Measurements from ENCODE around the gene CYP4F3.
"Not testable (repeated sequence)": the region's sequence is repeated elsewhere in the genome, so short reads cannot be mapped to it uniquely, and the experiment has no call there.

CYP4F3 gene

DNA sequence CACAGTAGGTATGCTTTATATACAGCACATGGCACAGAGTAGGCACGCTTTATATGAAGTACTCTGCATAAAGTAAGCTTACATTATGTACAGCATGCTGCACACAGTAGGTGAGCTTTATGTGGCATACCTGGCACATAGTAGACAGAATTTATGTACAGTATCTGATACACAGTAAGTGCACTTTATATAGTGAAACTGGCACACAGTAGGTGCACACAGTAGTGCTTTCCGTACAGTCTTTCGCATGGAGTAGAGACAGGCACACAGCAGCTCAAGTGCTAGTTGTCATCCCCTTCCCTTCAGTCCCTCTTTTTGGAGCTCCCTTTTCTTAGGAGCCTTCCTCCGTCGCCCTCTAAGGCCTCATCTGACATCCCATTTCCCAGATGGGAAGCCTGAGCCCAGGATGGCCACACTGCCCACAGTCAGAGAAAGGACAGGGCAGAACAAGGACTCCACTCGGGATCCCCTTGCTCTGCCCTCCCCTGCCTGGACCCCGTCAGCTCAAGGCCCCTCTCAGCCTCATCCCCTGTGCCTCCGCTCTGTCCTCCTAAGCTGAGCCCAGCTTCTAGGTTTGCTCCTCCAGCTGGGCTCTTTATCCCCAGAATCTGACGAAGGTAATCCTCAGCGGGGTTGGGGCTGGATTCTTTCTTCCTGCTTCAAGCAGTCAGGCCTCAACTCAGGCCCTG, 31.3 kb downstream of the CYP4F3 start:
- DNase-seq: no peak

DNA sequence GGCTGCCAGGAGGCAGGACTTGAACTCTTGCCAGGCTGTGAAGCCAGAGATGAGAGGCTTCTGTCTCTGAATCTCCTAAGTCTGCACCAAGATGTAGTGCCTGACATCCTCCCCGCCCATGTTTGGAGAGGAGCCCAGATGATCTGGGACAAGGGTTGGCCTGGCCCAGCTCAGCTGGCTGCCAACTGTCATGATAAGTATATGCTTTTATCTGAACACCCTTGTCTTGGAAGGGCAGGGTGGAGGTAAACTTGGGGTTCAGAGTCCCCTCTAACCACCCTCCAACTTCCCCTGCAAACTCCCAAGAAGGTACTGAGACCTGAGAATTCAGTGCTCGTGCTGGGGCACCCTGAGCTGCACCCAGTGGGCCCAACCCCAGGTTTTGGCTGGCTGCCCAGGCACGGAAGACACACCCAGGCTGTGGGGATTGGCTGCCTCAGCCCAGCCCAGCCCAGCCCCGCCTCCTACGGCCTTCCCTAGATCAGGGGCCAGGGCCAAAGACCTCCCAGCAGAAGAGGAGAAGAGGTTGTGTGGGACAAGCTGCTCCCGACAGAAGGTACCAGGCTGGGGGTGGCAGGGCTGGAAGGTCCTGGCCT, 32.0 kb downstream of the CYP4F3 start, which contains the start of gene CYP4F12:
Gene CYP4F12 (plus strand): TSS at position 508 of the 596 bp plus-strand sequence. CDS start 443 bp downstream, outside the sequence.
- peak; percentile 24 for DNase-seq

DNA sequence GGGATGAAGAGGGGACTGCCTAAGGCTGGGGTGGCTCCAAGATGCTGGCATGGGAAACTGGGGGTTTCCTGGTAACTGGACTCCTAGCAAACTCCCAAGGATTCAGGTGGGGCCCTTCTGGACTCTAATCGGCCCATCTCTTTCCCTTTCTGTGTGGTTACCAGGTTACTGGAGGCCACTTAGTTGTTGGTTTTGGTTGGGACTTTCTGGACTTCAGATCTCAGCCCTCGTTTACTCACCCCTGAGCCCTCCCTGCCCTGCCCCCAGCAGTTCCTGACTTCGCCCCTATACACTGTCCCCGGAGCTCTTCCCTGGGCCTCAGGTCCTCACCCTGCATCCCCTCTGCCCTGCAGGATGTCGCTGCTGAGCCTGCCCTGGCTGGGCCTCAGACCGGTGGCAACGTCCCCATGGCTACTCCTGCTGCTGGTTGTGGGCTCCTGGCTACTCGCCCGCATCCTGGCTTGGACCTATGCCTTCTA, 32.5 kb downstream of the CYP4F3 start:
- DNase-seq: no peak

DNA sequence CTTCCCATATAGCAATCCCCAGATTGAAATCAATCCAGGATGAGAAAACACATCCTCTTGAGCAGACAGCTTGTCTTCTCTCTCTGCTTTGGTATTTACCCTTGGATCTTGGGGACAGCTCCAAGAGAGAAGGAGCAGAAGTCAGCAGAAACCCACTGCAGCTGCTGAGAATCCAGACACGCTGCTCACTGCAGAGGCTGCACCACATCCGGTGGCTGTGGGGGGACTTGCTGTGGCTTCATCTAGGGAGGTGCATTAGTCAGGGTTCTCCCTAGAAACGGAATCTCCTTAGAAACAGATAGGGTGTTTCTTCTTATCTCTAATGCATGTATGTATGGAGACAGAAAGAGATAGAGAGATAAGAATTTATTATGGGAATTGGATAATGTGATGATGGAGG, 34.9 kb downstream of the CYP4F3 start:
- no peak for DNase-seq

DNA sequence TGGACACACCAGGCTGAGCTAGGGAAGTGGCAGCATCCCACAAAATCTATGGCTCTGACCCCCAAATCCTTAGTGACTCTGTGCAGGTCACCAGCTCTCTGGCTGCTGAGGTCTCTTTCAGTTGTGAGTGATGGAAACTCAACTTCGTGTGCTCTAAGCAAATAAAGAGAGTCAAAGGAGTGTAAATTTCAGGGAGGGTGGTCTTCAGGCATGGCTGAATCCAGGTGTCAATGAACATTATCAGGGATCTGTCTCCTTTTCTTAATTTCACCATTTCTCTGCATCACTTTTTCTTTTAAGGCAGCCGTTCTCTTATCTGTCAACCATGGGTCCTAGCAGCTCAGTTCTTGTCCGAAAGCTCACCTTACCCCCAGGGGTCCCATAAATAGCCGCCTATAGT, 38.4 kb downstream of the CYP4F3 start:
- no peak for DNase-seq

DNA sequence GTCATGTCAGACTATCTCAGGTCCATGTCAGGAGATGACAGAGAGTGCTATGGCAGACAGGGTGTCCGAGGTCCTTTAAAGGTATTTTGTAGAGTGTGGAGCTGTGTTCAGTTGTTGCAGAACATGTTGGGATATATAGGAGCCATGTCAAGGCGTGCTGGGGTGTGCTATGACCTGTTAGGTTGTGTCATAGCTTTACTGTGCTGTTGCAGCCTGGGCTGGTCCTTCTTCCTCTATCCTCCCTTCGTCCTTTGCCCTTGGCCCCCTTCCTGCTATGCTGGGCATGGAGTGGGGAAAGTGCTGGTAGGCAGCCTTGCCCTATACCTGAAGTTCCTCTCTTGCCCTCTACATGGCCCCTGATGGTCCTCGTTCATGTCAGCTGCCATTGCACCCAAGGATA, 39.2 kb downstream of the CYP4F3 start:
- DNase-seq: not testable (repeated sequence)

DNA sequence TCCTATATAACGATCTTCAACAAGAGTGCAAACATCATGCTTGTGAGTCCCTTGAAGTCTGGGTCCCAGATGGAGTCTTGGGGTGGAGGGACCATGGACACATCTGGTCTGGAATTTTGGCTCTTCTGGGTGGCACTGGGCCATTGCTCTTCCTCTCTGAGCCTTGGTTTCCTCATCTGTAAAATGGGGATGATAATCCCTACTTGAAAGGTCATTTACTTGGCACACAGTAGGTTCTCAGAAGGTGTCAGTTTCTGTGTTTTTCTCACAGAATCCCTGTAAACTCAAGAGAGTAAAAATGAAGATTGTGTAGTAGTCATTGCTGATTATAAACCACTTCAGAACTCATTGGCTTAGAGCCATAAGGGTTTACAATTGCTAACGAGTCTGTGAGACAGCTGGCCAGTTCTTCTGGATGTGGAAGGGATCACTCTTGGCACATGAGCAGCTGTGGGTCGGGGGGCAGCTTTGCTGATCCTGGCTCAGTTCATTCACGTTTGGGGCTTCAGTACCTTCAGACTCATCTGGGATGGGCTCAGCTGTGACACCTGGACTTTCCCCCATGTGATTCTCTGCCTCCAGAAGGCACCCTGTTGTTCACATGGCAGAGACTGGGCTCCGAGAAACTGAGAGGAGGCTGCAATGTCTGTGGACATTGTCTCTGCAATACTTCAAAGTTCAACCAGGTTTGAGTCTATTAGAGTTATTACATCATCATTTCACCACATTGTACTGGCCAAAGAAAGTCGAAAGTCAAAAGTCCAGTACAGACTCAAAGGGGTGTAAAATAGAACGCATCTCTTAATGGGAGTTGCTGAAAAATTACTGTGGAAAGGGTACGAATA, 40.0 kb downstream of the CYP4F3 start:
- DNase-seq: no peak

DNA sequence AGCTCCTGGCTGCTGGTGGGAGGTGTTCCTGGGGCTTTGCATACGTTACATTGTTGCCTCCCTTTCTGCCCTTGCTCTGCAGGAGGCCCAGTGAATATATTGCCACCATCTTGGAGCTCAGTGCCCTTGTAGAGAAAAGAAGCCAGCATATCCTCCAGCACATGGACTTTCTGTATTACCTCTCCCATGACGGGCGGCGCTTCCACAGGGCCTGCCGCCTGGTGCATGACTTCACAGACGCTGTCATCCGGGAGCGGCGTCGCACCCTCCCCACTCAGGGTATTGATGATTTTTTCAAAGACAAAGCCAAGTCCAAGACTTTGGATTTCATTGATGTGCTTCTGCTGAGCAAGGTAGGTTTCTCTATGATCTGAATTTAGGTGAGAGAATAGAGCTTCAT, 42.7 kb downstream of the CYP4F3 start:
- no peak for DNase-seq

DNA sequence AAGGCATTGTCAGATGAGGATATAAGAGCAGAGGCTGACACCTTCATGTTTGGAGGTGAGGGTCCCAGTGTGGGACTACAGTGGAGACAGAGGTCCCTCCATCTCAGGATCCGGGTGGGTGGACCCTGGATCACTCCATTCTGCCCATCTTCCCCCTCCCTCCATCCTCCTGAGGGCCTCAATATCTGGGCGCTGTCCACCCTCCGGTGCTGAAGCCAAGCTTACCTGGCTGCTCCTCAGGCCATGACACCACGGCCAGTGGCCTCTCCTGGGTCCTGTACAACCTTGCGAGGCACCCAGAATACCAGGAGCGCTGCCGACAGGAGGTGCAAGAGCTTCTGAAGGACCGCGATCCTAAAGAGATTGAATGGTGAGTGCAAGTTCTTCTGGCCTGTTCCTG, 44.1 kb downstream of the CYP4F3 start:
- DNase-seq: peak; percentile 1

DNA sequence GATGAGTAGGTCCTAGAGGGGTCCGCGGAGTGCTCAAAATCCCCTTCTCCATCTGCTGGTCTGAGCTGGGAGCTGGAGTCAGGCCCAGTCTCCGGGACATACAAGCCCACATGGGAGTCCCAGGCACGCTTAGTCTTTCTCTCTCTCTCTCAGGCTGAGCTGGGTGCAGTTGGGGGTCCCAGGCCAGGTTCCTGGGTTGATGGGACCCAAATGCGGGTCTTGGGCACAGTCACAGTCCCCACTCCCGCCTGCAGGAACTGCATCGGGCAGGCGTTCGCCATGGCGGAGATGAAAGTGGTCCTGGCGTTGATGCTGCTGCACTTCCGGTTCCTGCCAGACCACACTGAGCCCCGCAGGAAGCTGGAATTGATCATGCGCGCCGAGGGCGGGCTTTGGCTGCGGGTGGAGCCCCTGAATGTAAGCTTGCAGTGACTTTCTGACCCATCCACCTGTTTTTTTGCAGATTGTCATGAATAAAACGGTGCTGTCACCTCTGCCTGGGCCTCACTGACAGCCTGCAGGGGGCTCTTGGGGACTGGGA, 56.0 kb downstream of the CYP4F3 start:
- no peak for DNase-seq

DNA sequence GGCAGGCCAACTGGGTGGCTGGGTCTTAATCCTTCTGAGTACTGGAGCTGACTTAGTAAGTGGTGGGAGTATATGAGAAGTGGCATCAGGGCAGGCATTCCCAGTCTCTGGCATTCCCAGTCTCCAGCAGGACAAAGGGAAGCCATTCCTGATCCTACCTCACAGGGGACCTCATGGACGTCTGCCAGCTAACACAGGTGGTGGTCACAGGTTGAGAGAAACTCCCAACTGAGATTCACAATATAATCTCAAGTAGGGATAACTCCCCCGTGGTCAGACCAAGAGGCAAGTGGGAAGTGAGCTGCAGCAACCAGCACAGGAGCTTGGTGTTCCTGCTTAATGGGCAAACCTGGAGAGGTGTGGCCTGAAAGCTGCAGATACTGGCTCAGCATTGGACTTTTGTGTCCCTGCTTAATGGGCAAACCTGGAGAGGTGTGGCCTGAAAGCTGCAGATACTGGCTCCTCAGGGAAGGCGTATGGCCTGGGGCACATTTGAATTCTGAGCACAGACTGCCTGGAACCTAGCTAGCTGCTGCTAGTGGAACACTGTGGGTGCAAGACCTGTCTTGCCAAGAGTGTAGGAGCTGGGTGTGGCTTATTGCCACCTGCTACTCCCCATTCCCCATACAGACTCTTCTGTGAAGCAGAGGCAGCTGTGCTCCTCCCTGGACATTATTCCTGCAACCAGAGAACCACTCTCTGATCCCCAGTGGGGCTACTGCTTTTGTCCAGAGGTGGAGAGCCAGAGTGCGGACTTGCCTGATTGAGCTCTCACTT, 61.2 kb downstream of the CYP4F3 start:
- no peak for DNase-seq

DNA sequence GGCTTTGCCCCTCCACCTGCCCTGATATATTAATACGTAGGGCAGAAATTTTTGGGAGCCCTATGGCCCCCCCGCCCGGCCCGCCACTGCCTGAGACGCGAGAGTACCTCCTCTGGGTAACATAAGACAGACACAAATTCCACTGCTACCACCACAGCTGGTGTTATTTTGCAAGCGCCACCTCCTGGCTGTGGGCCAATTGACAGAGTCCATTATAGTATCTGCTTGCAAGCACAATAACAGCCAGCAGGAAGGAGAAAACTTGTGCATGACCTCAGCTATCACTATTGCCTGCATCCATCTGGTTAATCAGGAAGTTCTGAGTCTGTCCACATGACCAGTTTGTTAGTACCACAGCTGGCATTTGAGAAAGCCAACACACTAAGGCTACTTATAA, 61.8 kb downstream of the CYP4F3 start:
- peak; percentile 63 for DNase-seq
